Left cardiac atrium (tissue), 4 donors: ENCODE data around the gene ADCY5. TPM values are rescaled to one million over a fixed set of nuclear protein-coding genes. Genes with fewer than 3 reads are reported as not detected.

Experiments used
- ATAC-seq, 2 donors: fragments of 200-7000 bp; cut with Tn5 transposase; one replicate each; pipeline ENCODE4 v1.9.1; 2020; ENCODE audit warnings: mild to moderate bottlenecking in 2 of 2, moderate library complexity in 2 of 2
- DNase-seq: peaks from one replicate; pipeline ENCODE4 v3.0.0-alpha.2; 2020
- intact Hi-C, 2 donors: fragments of 100-400 bp; cut with DNase I; formaldehyde crosslinking; loops; one replicate each; pipeline versions ENCODE4 v1.14.1 to v1.15.1; 2022 to 2023
- total RNA-seq, 2 donors: library from RNA; stranded (reverse); fragmentation: NEBNext Ultra II Directional; extraction: Animal tissue kit (Norgen Biotek cat#: 25700); gene quantifications; one replicate each; pipeline ENCODE4 v1.2.1, GENCODE V29; 2021
- donor health status: DM: no; HTN: yes; CAD: no.
- donor health status: DM: no; HTN: yes; CAD: no; lungs with severe emphysema.
- donor health status: DM: yes; HTN: yes; CAD: no.
- donor health status: Dilated cardiomyopathy.

ADCY5 gene
- total RNA-seq, 2 donors from 2014 or later: 104 to 134 TPM

- DNase-seq: peak; percentile 20
- intact Hi-C loops: no loop called here
- ATAC-seq: peak; percentile 4 to 12
Measured at GRCh38 chr3:123397050-123397590, 51.8 kb downstream of the ADCY5 start.

GRCh38 chr3:123396171-123397049 lies 52.5 kb downstream of the ADCY5 start:
- peak; percentile 15 for DNase-seq
- intact Hi-C loops: no loop called here
- ATAC-seq: peak; percentile 20 to 22

- DNase-seq: no peak
- intact Hi-C loops: no loop called here
- peak in 1 of 2 donors; percentile 8 for ATAC-seq
Measured at GRCh38 chr3:123395235-123395634, 53.7 kb downstream of the ADCY5 start.

DNA sequence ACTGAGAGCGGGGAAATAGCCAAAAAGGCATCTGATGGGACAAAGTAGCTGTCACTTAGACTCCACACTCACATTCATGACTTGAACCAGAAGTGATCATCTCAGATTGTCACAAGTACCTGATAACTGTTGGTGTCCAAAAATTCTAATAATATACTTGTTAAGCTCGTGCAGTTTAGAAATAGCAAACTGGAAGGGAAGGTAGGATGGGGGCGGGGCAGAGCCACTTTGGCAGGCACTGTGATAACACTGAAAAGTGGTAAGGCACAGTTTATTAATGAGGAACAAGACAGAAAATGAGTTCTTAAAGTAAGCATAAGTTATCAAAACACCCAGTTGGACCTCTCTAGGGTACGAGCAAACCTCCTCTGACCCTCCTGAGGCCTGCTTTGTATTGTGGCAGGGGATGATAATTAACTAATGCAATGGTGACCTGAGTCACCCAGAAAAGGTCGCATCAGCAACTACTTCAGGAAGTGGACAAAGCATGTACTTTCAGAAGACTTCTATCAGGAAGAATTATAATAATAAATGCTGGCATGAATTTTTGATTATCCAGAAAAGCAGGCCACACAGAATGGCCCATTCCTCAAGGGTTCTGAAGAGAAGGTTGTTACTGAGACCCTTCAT lies 54.4 kb downstream of the ADCY5 start:
- DNase-seq (peak; percentile 67), ATAC-seq (peak; percentile 37 to 46)
- intact Hi-C loops: no loop called here

DNA sequence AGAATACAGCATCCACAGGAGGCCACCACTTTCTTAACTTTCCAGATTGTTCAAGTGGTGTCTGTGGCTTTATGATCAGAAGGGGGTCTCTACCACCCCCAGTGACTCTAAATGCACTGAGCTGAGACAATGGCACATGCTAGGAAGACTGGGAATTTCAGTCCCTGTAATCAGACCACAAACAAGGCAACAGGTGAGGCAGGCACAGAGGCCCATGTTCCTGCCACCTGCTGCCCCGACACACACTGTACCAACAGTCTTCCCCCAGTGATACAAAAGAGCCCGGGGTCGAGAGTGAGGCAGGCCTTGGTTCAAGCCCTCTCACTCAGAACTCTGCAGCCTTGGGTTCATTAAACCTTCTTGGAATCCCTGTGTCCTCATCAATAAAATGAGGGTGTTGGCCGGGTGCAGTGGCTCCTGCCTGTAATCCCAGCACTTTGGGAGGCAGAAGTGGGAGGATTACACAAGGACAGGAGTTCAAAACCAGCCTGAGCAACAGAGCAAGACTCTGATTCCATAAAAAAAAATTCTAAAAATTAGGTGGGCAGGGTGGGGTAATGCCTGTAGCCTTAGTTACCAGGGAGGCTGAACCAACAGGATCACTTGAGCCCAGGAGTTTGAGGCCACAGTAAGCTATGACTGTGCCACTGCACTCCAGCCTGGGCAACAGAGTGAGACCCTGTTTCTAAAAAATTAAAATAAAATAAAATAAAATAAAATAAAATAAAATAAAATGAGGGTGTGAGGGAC lies 55.8 kb downstream of the ADCY5 start:
- intact Hi-C loops: no loop called here
- DNase-seq (no peak), ATAC-seq (no peak)

GRCh38 chr3:123392368-123392767 lies 56.5 kb downstream of the ADCY5 start:
- ATAC-seq (no peak), DNase-seq (no peak)
- intact Hi-C loops: no loop called here

- peak in 1 of 2 donors; percentile 39 for ATAC-seq
- intact Hi-C loops: no loop called here
- no peak for DNase-seq
Measured at GRCh38 chr3:123390865-123391600, 57.9 kb downstream of the ADCY5 start.

DNA sequence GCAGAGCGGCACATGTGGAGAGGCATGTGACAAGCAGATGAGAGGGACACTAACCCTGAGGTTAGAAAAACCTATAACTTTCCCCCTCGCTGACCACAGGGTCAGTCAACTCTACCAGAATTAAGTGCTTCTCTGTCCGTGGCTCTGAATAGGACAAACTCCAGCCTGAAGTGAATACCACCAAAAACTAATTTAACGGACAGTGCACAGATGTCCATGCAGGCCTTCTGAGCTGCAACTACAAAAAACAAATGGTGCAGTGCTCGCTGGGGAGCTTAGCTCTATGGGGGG lies 59.3 kb downstream of the ADCY5 start:
- no peak for ATAC-seq
- no peak for DNase-seq
- intact Hi-C loops: no loop called here

GRCh38 chr3:123388811-123389627 lies 59.9 kb downstream of the ADCY5 start:
- DNase-seq (no peak), ATAC-seq (peak in 1 of 2 donors; percentile 10)
- intact Hi-C loops: no loop called here

DNA sequence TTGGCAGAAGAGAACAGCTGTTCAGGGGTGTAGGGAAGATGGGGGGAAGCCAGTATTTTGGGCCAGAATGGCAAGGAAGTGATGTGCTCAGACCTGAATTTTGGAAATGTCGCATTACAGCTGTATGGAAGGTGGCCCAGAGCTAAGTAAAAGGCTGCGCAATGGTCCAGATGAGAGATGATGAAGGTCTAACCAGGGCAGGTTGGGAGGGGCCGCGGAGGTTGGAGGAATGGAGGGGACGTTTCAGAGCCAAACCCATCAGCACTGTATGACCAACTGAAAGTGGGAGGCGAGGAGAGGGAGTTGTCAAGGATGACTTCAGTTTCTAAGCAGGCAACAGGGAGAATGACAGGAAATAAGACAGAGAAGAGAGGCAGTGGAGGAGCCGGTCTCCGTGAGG lies 60.8 kb downstream of the ADCY5 start:
- intact Hi-C loops: no loop called here
- no peak for DNase-seq
- ATAC-seq: no peak

DNA sequence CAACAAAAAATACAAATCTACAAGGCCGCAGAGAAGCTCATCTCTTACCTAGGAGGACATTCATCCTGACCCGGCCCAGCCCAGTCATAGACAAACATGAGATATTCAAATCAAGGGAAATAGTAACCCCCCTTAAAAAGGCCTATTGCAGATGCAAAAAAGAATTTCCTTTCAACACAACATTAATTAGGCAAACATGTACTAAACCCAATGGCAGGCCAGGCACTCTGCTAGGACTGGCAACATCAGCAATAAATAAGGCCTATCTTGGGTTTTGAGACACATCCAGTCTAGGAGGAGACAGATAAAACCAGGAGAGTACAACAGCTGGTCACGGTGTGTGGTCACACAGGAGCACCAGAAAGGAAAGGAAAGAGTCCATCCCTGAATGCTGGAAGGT lies 61.4 kb downstream of the ADCY5 start:
- intact Hi-C loops: no loop called here
- no peak for DNase-seq

GRCh38 chr3:123386477-123387040 lies 62.3 kb downstream of the ADCY5 start:
- no peak for DNase-seq
- no peak for ATAC-seq
- intact Hi-C loops: no loop called here

More for the DNA sequence above, 61.4 kb downstream of the ADCY5 start:
- ATAC-seq: no peak

GRCh38 chr3:123385981-123386380 lies 62.9 kb downstream of the ADCY5 start:
- peak; percentile 58 to 62 for ATAC-seq
- peak; percentile 61 for DNase-seq
- intact Hi-C loops: no loop called here

DNA sequence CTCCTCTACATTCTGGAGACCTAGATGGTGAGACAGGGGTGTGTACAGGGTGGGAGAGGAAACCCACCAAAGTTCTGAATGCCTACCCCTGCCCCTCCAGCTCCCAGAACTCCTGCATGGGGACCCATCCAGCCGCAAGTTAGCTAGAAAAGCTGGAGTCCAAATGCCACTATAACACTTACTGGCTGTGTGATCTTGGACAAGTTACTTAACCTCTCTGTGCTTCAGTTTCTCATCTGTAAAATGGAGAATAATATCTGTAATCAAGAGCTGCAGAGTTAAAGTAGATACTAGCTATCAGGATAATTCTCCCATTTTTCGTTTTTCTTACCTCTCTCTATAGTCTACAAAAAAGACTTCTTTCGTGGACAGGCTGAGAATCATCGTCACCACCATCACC lies 63.4 kb downstream of the ADCY5 start:
- ATAC-seq (no peak), DNase-seq (no peak)
- intact Hi-C loops: no loop called here

DNA sequence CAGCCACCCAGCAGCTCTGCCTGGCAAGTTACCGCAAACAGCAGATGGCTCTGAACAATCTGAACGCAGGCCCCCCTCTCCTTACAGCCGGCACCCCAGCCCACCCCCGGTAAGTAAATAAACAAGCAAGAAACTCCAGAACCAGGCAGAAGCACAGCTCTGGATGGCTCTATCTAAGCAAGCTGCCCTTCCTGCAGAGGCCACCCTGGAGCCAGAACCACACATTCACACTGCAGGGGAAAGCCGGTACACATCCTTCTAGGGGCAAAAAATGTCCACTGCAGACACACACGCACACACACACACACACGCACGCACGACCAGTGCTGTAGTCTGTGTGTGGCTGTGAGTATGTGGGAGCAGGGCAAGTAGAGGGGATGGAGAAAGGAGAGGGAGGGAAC lies 63.9 kb downstream of the ADCY5 start:
- intact Hi-C loops: no loop called here
- no peak for DNase-seq
- peak; percentile 43 to 45 for ATAC-seq

GRCh38 chr3:123384256-123384655 lies 64.6 kb downstream of the ADCY5 start:
- intact Hi-C loops: no loop called here
- DNase-seq (no peak), ATAC-seq (no peak)

DNA sequence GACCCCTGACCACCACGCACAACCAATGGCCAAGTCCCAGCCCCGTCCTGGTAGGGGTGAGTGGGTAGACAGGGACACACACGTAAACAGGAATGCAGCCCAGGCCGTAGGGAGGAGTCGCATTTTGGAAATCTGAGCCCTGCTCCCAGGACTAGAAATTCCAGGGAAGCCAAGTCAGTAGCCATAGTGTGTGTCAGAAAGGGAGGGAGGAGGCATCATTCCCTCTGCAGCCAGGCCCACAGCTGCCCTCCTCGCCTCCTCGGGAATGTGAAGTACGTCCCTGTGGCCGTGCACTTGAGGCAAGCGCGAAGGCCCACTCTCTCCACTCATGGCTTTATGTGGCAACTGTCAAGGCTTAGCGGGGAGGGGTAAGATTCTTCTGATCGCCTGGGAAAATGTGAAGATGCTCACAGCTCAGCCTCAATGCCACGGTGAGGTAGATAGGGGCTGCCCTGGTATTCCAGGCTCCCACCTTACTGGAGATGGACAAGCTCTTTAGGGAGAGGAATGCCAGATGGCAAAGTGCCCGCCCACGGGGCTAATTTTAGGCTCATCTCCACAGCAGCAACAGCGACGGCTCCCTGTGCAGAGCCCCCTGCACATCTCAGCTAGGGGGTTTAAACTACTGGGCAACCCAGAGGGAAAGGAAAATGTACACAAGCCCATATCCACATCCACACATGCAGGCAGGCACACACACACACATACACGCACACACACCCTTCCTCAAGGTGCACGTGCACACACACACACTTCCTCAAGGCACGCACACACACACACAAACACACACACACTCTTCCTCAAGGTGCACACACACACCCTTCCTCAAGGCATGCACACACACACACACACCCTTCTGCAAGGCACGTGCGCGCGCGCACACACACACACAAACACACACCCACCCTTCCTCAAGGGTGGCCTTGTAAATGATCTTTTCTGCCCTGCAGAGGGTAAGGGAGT lies 65.5 kb downstream of the ADCY5 start:
- intact Hi-C loops: no loop called here
- DNase-seq: peak; percentile 68
- ATAC-seq: peak; percentile 39 to 42
